ENCODE measurements around the gene PDCL3.

Gene PDCL3

GRCh38 chr2:100562613-100563406 is at the start of gene PDCL3:
Gene PDCL3 (plus strand): TSS chr2:100562993. CDS start chr2:100563068, 75 bp downstream.
- DNase-seq, result peak; percentile 86 to 98 (median 94)
- intact Hi-C loops (cut with DNase I), result loop anchor here (2.0 to 5.0 kb wide), 2 partner anchors 136 to 151 kb away; no protein-coding TSS in a partner anchor

DNA sequence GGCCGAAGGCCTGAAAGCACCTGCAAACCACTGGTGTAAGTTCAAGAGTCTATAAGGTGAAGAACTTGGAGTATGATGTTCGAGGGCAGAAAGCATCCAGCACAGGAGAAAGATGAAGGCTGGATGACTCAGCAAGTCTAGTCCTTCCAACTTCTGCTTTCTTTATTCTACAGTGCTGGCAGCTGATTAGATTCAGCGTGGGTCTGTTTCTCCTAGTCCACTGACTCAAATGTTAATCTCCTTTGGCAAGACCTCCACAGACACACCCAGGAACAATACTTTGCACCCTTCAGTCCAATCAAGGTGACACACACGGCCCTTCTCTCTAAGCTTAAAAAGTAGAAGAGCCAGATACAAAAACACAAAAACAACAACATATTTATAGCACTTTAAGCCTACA is 49.1 kb upstream of the PDCL3 start:
- DNase-seq, result no peak
- intact Hi-C loops (cut with DNase I), result no loop called here

DNA sequence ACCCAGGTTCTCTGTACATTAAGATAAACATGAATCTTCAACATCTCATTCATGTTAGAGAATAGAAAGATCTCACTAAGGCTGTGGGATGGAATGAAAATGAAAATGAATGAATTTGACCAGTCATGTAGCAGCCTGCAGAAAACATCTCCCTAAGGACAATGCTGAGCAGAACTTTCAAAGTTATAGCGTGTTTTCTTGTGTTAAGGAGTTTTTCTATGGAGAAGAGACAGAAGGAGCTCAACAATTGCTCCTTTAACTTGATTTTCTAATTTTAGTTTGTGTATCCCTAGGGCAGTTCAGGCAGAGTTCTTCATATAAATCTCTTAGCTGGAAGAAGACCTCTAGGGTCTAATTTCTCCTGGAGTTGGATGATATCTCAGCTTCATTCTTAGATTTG is 45.2 kb upstream of the PDCL3 start:
- DNase-seq, result no peak
- intact Hi-C loops (cut with DNase I), result no loop called here

DNA sequence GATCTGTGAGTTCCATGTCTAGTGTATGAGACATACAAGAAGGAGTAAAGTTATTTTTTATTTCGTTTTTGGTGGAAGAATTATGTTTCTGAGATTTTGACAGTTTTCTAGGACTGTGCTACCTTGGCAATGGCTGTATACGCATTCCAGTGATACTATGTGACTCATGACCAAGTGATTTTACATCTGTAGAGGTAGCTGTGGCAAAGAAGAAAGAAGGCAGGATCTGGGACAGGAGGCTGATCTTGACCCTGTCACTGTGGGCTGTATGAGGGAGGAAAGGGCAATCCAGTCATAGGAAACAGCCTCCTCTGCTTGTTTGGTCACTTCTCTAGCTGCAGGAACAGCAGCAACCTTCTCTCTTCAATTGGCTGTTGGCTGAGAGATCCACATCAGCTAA is 44.0 kb upstream of the PDCL3 start:
- DNase-seq, result peak in 2 of 42 donors; percentile 1 to 5
- intact Hi-C loops (cut with DNase I), result no loop called here

DNA sequence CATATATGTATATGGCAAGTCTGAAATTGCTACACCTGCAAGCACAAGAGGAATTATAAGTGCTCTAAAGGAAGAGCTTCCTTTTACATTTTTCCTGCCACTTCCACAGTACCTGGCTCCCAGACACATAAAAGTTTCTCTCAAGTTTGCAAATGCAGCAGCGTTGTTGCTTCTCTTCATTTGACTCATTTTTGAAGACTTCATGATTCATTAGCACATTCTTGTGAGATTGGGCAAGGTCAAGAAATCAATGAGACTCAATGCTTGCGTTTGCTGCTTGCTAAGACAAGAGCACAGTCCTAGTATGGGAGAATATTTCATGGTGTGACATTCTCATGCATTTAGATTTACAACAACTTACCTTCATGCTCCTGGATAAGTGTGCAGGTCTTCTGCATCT is 42.6 kb upstream of the PDCL3 start:
- intact Hi-C loops (cut with DNase I), result no loop called here
- DNase-seq, result peak in 1 of 42 donors; percentile 3

- intact Hi-C loops (cut with DNase I), result no loop called here
Observed at GRCh38 chr2:100522430-100522829, 40.4 kb upstream of the PDCL3 start.

GRCh38 chr2:100524331-100524730 is 38.5 kb upstream of the PDCL3 start:
- peak in 4 of 42 donors; percentile 8 to 37 (median 35) for DNase-seq
- intact Hi-C loops (cut with DNase I), result no loop called here

More at GRCh38 chr2:100522430-100522829, 40.4 kb upstream of the PDCL3 start:
- no peak for DNase-seq

- DNase-seq, result peak in 2 of 42 donors; percentile 2 to 25
- intact Hi-C loops (cut with DNase I), result no loop called here
Observed at GRCh38 chr2:100526868-100527267, 35.9 kb upstream of the PDCL3 start.

GRCh38 chr2:100527440-100528015 is 35.3 kb upstream of the PDCL3 start:
- peak in 2 of 42 donors; percentile 1 to 14 for DNase-seq
- intact Hi-C loops (cut with DNase I), result no loop called here

DNA sequence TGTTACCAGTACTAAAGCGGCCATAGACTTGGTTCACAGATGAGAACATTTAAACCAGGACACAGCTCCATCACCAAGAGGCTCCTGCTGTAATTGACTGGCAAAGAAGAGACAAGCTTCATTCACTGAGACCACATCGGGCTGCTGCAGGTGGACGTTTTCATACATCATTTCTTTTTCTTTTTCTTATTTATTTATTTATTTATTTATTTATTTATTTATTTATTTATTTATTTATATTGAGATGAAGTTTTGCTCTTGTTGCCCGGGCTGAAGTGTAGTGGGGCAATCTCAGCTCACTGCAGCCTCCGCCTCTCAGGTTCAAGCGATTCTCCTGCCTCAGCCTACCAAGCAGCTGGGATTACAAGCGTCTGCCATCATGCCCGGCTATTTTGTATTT is 33.6 kb upstream of the PDCL3 start:
- intact Hi-C loops (cut with DNase I), result no loop called here
- peak in 1 of 42 donors; percentile 12 for DNase-seq

DNA sequence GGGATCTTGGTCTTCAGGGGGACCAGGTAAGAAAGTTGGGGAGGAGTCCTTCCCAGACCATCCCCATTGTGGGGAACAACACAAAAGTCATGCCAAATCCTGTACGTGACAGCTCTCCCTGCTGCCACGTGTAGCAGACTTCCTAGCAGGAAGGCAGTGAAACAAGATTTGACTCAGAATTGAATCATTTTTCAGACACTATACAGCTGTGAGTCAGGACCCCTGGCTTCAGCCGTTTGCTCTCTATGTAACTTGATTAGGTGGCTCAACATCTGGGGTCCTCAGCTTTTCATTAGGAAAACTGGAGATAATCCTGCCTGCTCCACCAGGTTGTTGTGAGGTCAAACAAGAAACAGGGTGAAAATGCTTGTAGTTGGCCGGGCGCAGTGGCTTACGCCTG is 32.9 kb upstream of the PDCL3 start:
- DNase-seq, result no peak
- intact Hi-C loops (cut with DNase I), result no loop called here

GRCh38 chr2:100535855-100536254 is 26.9 kb upstream of the PDCL3 start:
- no peak for DNase-seq
- intact Hi-C loops (cut with DNase I), result no loop called here

DNA sequence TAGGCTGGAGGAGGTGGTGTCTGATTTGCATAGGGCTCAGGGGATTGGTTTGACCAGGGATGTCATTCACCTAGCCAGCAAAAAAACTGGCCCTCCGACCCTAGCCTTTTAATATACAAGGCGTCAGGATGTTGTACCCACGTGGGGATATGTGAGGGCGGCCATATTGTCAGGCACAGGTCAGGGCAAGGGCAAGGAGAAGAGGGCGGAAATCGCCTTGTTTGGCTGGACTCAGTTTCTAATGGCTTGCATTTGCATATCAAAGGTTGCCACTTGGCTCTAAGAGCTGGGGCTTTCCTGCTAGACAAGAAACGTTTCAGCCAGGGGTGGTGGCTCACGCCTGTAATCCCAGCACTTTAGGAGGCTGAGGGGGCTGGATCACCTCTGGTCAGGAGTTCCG is 24.9 kb upstream of the PDCL3 start:
- intact Hi-C loops (cut with DNase I), result no loop called here
- DNase-seq, result no peak

DNA sequence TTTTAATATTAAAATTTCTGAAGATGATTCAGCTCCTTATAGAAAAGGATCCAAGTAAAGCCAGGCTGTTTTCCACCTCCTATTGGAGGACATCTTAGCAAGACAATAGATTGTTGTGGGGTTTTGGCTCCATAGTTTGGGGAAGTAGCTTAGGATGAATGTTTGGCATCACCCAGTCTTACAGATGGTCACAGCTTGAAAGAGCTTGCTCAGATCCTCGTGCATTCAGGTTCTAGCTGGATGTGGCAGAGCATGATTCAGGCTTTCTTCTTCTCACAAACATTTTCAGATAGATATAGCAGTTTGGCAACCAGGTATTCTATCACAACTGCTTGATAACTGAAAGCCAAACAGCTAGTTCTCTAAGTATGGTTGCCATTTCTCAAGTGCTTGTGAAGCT is 23.6 kb upstream of the PDCL3 start:
- intact Hi-C loops (cut with DNase I), result no loop called here
- peak in 1 of 42 donors; percentile 22 for DNase-seq

- intact Hi-C loops (cut with DNase I), result no loop called here
- no peak for DNase-seq
Observed at GRCh38 chr2:100541404-100541803, 21.4 kb upstream of the PDCL3 start.

- DNase-seq, result no peak
- intact Hi-C loops (cut with DNase I), result no loop called here
Observed at GRCh38 chr2:100542418-100542817, 20.4 kb upstream of the PDCL3 start.

- no peak for DNase-seq
- intact Hi-C loops (cut with DNase I), result no loop called here
Observed at GRCh38 chr2:100544911-100545596, 17.7 kb upstream of the PDCL3 start.

- intact Hi-C loops (cut with DNase I), result no loop called here
Observed at GRCh38 chr2:100546469-100546868, 16.3 kb upstream of the PDCL3 start.

GRCh38 chr2:100548771-100549170 is 14.0 kb upstream of the PDCL3 start:
- intact Hi-C loops (cut with DNase I), result no loop called here
- DNase-seq, result peak in 28 of 42 donors; percentile 14 to 88 (median 46)

More at GRCh38 chr2:100546469-100546868, 16.3 kb upstream of the PDCL3 start:
- DNase-seq, result no peak

DNA sequence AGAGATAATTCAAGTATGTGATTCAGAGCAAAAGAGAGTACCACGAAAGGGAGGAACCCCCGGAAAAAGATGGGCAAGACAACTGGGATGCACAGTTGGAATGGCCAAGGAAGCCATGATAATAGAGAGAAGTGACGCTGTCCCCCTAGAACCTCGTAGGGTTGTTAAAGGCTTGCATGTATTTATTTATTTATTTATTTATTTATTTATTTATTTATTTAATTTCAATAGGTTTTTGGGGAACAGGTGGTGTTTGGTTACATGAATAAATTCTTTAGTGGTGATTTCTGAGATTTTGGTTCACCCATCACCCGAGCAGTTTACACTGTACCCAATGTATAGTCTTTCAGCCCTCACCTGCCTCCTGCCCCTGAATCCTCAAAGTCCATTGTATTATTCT is 11.5 kb upstream of the PDCL3 start:
- intact Hi-C loops (cut with DNase I), result no loop called here
- DNase-seq, result no peak

All from head of caudate nucleus (tissue), 42 donors.